Choroid plexus epithelial cell (primary cell): ENCODE measurements around the gene SLC10A4.
"Not testable (repeated sequence)": the region's sequence is repeated elsewhere in the genome, so short reads cannot be mapped to it uniquely, and the experiment has no call there.

Source experiments
- DNase-seq: peaks from one replicate; pipeline ENCODE4 v3.0.0-alpha.2; 2010; ENCODE audit warnings: low read depth
- H3K4me3 ChIP-seq: 2 replicates; pipeline ENCODE4 v1.5.1; 2011; ENCODE audit warnings: low read depth, mild to moderate bottlenecking, control low read depth, low read length, moderate library complexity
- CTCF ChIP-seq: conservative IDR thresholded peaks from 2 replicates; pipeline ENCODE4 v1.5.1; 2011; ENCODE audit warnings: low read depth, mild to moderate bottlenecking, control low read depth, inconsistent platforms, low read length, moderate library complexity

SLC10A4 gene

GRCh38 chr4:48450740-48451139 is 32.4 kb upstream of the SLC10A4 start:
- no peak overlapping the region for H3K4me3 ChIP-seq
- TF ChIP-seq CTCF, result no peak
- DNase-seq, result no peak

GRCh38 chr4:48451656-48452055 is 31.5 kb upstream of the SLC10A4 start:
- DNase-seq, H3K4me3 ChIP-seq: not testable (repeated sequence)

- TF ChIP-seq CTCF, result no peak
- DNase-seq, result no peak
- no peak overlapping the region for H3K4me3 ChIP-seq
Observed at GRCh38 chr4:48454591-48454990, 28.6 kb upstream of the SLC10A4 start.

GRCh38 chr4:48461000-48461399 is 22.1 kb upstream of the SLC10A4 start:
- no peak overlapping the region for H3K4me3 ChIP-seq
- DNase-seq, result no peak
- TF ChIP-seq CTCF, result no peak

- no peak for DNase-seq
- TF ChIP-seq CTCF, result no peak
- no peak overlapping the region for H3K4me3 ChIP-seq
Observed at GRCh38 chr4:48462363-48462762, 20.8 kb upstream of the SLC10A4 start.

GRCh38 chr4:48467442-48467841 is 15.7 kb upstream of the SLC10A4 start:
- TF ChIP-seq CTCF, result no peak
- H3K4me3 ChIP-seq, result no peak overlapping the region
- DNase-seq, result no peak

GRCh38 chr4:48467891-48468290 is 15.3 kb upstream of the SLC10A4 start:
- DNase-seq, result no peak
- TF ChIP-seq CTCF, result no peak
- no peak overlapping the region for H3K4me3 ChIP-seq

- H3K4me3 ChIP-seq, result no peak overlapping the region
- no peak for DNase-seq
- no peak for TF ChIP-seq CTCF
Observed at GRCh38 chr4:48470137-48470536, 13.0 kb upstream of the SLC10A4 start.
